Measurements from ENCODE around the gene S100A6. TPM values are rescaled to one million over a fixed set of nuclear protein-coding genes. Genes with fewer than 3 reads are reported as not detected.

The S100A6 gene
- total and polyA plus RNA-seq, 2 donors (not counting 3 experiments of a cell fraction or from before 2014, with no cell fraction given): 552 to 908 TPM

- Histone ChIP-seq H3K9me1 (replicated peaks; ENCODE audit: control insufficient read depth, extremely low read depth, insufficient read depth, low read length) (no peaks in the 10 kb centered on the region), H2AFZ (ENCODE audit: low read depth, low read length) (no peak overlapping the region), H3K4me1 (ENCODE audit: control insufficient read depth, extremely low read depth, insufficient read depth, low read length) (peaks cover 21% of the 10 kb centered on the region), H3K9ac (replicated peaks; ENCODE audit: extremely low read depth, insufficient read depth, low read length) (no peak overlapping the region), H3K27me3 (ENCODE audit: control insufficient read depth in 2 of 2, insufficient read depth in 2 of 2, low read length in 2 of 2) (no peaks in the 10 kb centered on the region), H3K4me2 (ENCODE audit: insufficient read depth, low read length) (no peak overlapping the region), H3K4me3 (replicated peaks in 1 of 3; ENCODE audit: insufficient read depth in 1 of 3, low read depth in 1 of 3, low read length in 3 of 3) (no peak overlapping the region), H3K36me3 (ENCODE audit: control insufficient read depth in 2 of 2, extremely low read depth in 1 of 2, insufficient read depth in 2 of 2, low read length in 2 of 2) (no peaks in the 10 kb centered on the region), H4K20me1 (replicated peaks; ENCODE audit: control insufficient read depth, extremely low read depth, insufficient read depth, low read length) (no peaks in the 10 kb centered on the region), H3K79me2 (ENCODE audit: control insufficient read depth, insufficient read depth, low read length) (no peaks in the 10 kb centered on the region), H3K27ac (ENCODE audit: insufficient read depth, low read depth, low read length) (no peak overlapping the region), H3K9me3 (replicated peaks; ENCODE audit: control insufficient read depth, insufficient read depth, low read length) (no peaks in the 10 kb centered on the region)
- CTCF ChIA-PET: interaction anchor here (1.1 to 2.5 kb wide), 2 partner anchors 14 to 21 kb away, joined by 6 to 8 read pairs; no protein-coding TSS in a partner anchor
- no TSS peak for BruUV-seq (replicated peaks)
- FAIRE-seq: no peak
- intact Hi-C loops (cut with micrococcal nuclease): no loop called here
- TF ChIP-seq JUN (IDR thresholded peaks at IDR 0.05; ENCODE audit: borderline replicate concordance, insufficient read depth, insufficient read length, low read depth): no peak
- no peak for TF ChIP-seq POLR2A (IDR thresholded peaks at IDR 0.05; ENCODE audit: low read depth, low read length)
- no peak for TF ChIP-seq EZH2 (IDR thresholded peaks at IDR 0.05; ENCODE audit: borderline replicate concordance, low read depth, low read length, severe bottlenecking)
- no peak for TF ChIP-seq CTCF (IDR thresholded peaks at IDR 0.05; ENCODE audit: extremely low read depth in 1 of 2, insufficient read depth in 1 of 2, low read depth in 1 of 2, low read length in 2 of 2)
- TF ChIP-seq MAX (IDR thresholded peaks at IDR 0.05; ENCODE audit: insufficient read depth, insufficient read length): no peak
- TF ChIP-seq MYC (IDR thresholded peaks at IDR 0.05; ENCODE audit: low read depth, low read length): no peak
- no peak for TF ChIP-seq GATA2 (IDR thresholded peaks at IDR 0.05; ENCODE audit: insufficient read depth, insufficient read length, low read depth, low read length)
- TF ChIP-seq FOS (IDR thresholded peaks at IDR 0.05; ENCODE audit: borderline replicate concordance, insufficient read depth, low read length): no peak
- no peak for TF ChIP-seq POLR2AphosphoS5 (IDR thresholded peaks at IDR 0.05; ENCODE audit: insufficient read depth, low read depth, low read length)
- POLR2A ChIA-PET: no interaction called here
- no peak for DNase-seq (ENCODE audit: low read depth, low spot score)
- dilution Hi-C loops (cut with MboI; ENCODE audit: extremely low pct_ligation_motif_present, low sequenced_read_pairs): no loop called here
Measured at GRCh38 chr1:153546796-153547559, 11.2 kb upstream of the S100A6 start.
